Hepatocyte (in vitro differentiated cells): ENCODE data around the gene FGF3.

Experiments used
- EZH2 ChIP-seq: fragments of 200-600 bp; sonication (generic); IDR thresholded peaks from 2 replicates; pipeline ENCODE4 v1.6.1; 2016; ENCODE audit warnings: antibody characterized with exemption, mild to moderate bottlenecking, borderline replicate concordance
- TF ChIP-seq, protein P1 (sequence below): fragments of 200-600 bp; sonication (generic); IDR thresholded peaks from 2 replicates; pipeline ENCODE4 v1.5.1; 2016; ENCODE audit warnings: antibody characterized with exemption, mild to moderate bottlenecking; ENCODE audit not compliant: poor library complexity

GRCh38 chr11:69808667-69809086 is 10.5 kb downstream of the FGF3 start:
- TF ChIP-seq, protein P1, sequence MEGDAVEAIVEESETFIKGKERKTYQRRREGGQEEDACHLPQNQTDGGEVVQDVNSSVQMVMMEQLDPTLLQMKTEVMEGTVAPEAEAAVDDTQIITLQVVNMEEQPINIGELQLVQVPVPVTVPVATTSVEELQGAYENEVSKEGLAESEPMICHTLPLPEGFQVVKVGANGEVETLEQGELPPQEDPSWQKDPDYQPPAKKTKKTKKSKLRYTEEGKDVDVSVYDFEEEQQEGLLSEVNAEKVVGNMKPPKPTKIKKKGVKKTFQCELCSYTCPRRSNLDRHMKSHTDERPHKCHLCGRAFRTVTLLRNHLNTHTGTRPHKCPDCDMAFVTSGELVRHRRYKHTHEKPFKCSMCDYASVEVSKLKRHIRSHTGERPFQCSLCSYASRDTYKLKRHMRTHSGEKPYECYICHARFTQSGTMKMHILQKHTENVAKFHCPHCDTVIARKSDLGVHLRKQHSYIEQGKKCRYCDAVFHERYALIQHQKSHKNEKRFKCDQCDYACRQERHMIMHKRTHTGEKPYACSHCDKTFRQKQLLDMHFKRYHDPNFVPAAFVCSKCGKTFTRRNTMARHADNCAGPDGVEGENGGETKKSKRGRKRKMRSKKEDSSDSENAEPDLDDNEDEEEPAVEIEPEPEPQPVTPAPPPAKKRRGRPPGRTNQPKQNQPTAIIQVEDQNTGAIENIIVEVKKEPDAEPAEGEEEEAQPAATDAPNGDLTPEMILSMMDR = no peak
- no peak for TF ChIP-seq EZH2
